GM21528 (cell line): ENCODE results near the gene JAG1.
"Not testable (repeated sequence)": the region's sequence is repeated elsewhere in the genome, so short reads cannot be mapped to it uniquely, and the experiment has no call there.

Experiments used
- ATAC-seq: cut with Tn5 transposase; IDR thresholded peaks from one replicate; pipeline ENCODE4 v1.9.1; 2021; ENCODE audit warnings: mild to moderate bottlenecking, moderate library complexity; ENCODE audit not compliant: unreplicated experiment, low FRiP score

The JAG1 gene

GRCh38 chr20:10617549-10618133 lies 56.2 kb downstream of the JAG1 start:
- not testable (repeated sequence) for ATAC-seq

GRCh38 chr20:10616212-10616611 lies 57.6 kb downstream of the JAG1 start:
- no peak for ATAC-seq

GRCh38 chr20:10613911-10614310 lies 59.9 kb downstream of the JAG1 start:
- ATAC-seq = no peak

GRCh38 chr20:10613426-10613825 lies 60.4 kb downstream of the JAG1 start:
- ATAC-seq = not testable (repeated sequence)

- no peak for ATAC-seq
These were observed 62.4 kb downstream of the JAG1 start for GRCh38 chr20:10611357-10611756.

- ATAC-seq = no peak
These were observed 63.5 kb downstream of the JAG1 start for GRCh38 chr20:10610251-10610650.

GRCh38 chr20:10609770-10610169 lies 64.0 kb downstream of the JAG1 start:
- ATAC-seq = no peak

GRCh38 chr20:10609276-10609675 lies 64.5 kb downstream of the JAG1 start:
- no peak for ATAC-seq

GRCh38 chr20:10605547-10606195 lies 68.1 kb downstream of the JAG1 start:
- no peak for ATAC-seq

GRCh38 chr20:10604865-10605440 lies 68.8 kb downstream of the JAG1 start:
- ATAC-seq = no peak

- ATAC-seq = no peak
These were observed 69.6 kb downstream of the JAG1 start for GRCh38 chr20:10603971-10604864.

GRCh38 chr20:10603378-10603777 lies 70.4 kb downstream of the JAG1 start:
- no peak for ATAC-seq

- ATAC-seq = no peak
These were observed 71.5 kb downstream of the JAG1 start for GRCh38 chr20:10602221-10602871.

- ATAC-seq = no peak
These were observed 76.2 kb downstream of the JAG1 start for GRCh38 chr20:10597637-10598036.

GRCh38 chr20:10596710-10597121 lies 77.1 kb downstream of the JAG1 start:
- no peak for ATAC-seq

- ATAC-seq = no peak
These were observed 77.8 kb downstream of the JAG1 start for GRCh38 chr20:10595985-10596384.

- no peak for ATAC-seq
These were observed 78.5 kb downstream of the JAG1 start for GRCh38 chr20:10595266-10595665.

GRCh38 chr20:10594296-10594868 lies 79.4 kb downstream of the JAG1 start:
- ATAC-seq = no peak

GRCh38 chr20:10591946-10592521 lies 81.8 kb downstream of the JAG1 start:
- no peak for ATAC-seq
